GM19043 (cell line): ENCODE measurements around the gene GRID2IP.
A peak's percentile ranks its signal among the peaks of the same experiment; 100 is the strongest.
"Not testable (repeated sequence)": the region's sequence is repeated elsewhere in the genome, so short reads cannot be mapped to it uniquely, and the experiment has no call there.

Experiments used
- ATAC-seq: cut with Tn5 transposase; IDR thresholded peaks from one replicate; pipeline ENCODE4 v1.9.1; 2021; ENCODE audit warnings: low read depth; ENCODE audit not compliant: unreplicated experiment

Gene GRID2IP

GRCh38 chr7:6453734-6454133 lies 97.5 kb downstream of the GRID2IP start:
- no peak for ATAC-seq

DNA sequence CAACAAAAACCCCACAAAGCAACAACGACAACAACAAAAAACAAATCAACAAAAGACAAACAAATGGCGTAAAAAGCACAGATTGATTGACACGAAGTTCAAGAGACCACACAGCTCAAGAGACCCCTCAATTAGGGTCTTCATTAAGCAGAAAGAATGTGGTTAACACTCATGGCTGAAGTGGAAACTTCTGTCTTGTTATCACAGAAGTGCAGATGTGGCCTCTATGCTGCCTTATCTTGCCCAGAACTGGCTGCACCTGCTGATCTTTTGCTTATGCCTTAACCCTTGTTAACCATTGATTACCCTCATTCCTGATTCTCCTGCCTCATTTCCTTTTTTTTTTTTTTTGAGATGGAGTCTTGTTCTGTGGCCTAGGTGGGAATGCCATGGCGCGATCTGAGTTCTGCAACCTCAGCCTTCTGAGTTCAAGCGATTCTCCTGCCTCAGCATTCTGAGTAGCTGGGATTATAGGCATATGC lies 100.0 kb downstream of the GRID2IP start:
- no peak for ATAC-seq

GRCh38 chr7:6450591-6450990 lies 100.7 kb downstream of the GRID2IP start:
- not testable (repeated sequence) for ATAC-seq

- ATAC-seq = not testable (repeated sequence)
Observed at GRCh38 chr7:6449884-6450283, 101.4 kb downstream of the GRID2IP start.

DNA sequence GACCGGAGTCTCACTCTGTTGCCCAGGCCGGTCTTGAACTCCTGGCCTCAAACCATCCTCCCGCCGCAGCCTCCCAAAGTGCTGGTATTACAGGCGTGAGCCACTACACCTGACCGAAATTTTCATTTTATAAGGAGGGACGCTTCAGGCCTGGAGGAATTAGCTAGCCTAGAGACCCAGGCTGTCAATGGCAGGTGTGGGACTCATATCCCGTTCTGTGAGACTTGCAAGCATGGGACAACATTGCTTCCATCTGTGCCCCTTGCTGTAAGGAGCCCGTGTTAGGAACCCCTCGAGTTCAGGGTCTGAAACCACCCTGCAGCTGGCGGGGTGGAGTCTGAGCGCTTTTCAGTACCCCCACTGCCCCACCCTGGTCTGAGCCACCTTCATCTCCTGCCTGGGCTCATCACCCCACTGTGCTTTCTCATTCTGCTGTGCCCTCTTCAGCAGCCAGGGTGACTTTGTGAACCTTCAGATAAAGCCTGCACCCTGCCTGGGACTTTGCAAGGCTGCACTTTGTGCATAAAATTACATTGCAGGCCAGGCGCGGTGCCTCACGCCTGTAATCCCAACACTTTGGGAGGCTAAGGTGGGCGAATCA lies 102.2 kb downstream of the GRID2IP start:
- no peak for ATAC-seq

DNA sequence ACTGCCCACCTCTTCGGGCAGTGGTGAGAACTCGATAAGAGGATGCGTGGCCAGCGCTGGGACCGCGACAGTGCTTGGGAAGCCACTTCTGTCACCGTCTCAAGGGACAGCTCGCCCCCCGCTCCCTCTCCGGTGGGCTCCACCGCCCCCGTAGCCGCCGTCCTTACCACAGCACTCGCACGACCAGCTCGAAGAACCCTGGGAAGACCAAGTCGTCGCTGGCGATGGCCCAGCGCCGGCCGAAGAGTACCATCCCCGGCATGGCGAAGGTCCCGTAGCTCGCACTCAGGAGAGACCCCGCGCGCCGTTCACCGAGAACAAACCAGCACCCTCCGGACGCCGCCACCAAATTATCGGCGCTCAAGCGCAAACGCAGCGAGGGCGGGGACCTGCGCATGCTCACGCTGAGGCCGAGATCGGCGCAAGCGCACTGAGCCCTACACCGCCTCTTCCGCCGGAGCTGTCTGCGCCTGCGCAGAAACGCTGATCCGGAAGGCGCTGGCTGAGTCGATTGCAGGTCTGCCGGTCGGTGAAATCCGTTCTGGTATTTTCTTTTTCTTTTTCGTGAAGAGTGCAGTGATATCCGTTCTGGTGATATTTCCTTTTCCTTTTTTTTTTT lies 103.6 kb downstream of the GRID2IP start, which contains the start of gene DAGLB:
DAGLB (minus strand) TSS at position 374 of the 619 bp plus-strand sequence; CDS start at position 262, 112 bp downstream.
- peak; percentile 80 for ATAC-seq
